HepG2 (cell line): ENCODE measurements around the gene DOC2A. TPM values are rescaled to one million over a fixed set of nuclear protein-coding genes. Genes with fewer than 3 reads are reported as not detected.
A peak's percentile ranks its signal among the peaks of the same experiment; 100 is the strongest.

Experiments used
- CHCHD3 ChIP-seq: sonication (generic); formaldehyde crosslinking; IDR thresholded peaks from 2 replicates; pipeline ENCODE4 v1.8.0; 2022; ENCODE audit warnings: mild to moderate bottlenecking, missing genetic modification reagents, moderate library complexity
- CREBL2 ChIP-seq: sonication (generic); formaldehyde crosslinking; IDR thresholded peaks from 2 replicates; pipeline ENCODE4 v1.8.1; 2023; ENCODE audit warnings: missing genetic modification reagents, mild to moderate bottlenecking, borderline replicate concordance
- DNMT3B ChIP-seq: conservative IDR thresholded peaks from 2 replicates; pipeline ENCODE4 v1.6.1; 2016; ENCODE audit warnings: missing biosample characterization, control low read depth
- HMG20B ChIP-seq: conservative IDR thresholded peaks from 2 replicates; pipeline ENCODE4 v1.6.1; 2016; ENCODE audit warnings: missing genetic modification reagents, missing compliant biosample characterization
- KDM3A ChIP-seq: IDR thresholded peaks from 2 replicates; pipeline ENCODE4 v1.6.1; 2018; ENCODE audit warnings: low read depth, missing compliant biosample characterization
- KLF6 ChIP-seq: IDR thresholded peaks from 2 replicates; pipeline ENCODE4 v1.8.0; 2016; ENCODE audit warnings: missing biosample characterization, missing genetic modification reagents
- NCOA1 ChIP-seq: sonication (generic); formaldehyde crosslinking; IDR thresholded peaks from 2 replicates; pipeline ENCODE4 v1.9.0; 2021; ENCODE audit warnings: missing genetic modification reagents
- PHB2 ChIP-seq: fragments of 450-650 bp; IDR thresholded peaks from 2 replicates; pipeline ENCODE4 v1.6.1; 2018; ENCODE audit not compliant: partially characterized antibody
- POLR2AphosphoS2 ChIP-seq: IDR thresholded peaks from 2 replicates; pipeline ENCODE4 v1.6.1; 2011; ENCODE audit warnings: low read depth, low read length, improper control_type of control experiment
- PRDM15 ChIP-seq: sonication (generic); formaldehyde crosslinking; IDR thresholded peaks from 2 replicates; pipeline ENCODE4 v1.4.0; 2020; ENCODE audit warnings: missing genetic modification reagents
- RFX5 ChIP-seq: IDR thresholded peaks from 2 replicates; pipeline ENCODE4 v1.6.1; 2011; ENCODE audit warnings: low read depth, low read length, improper control_type of control experiment
- SMAD9 ChIP-seq: sonication (generic); formaldehyde crosslinking; IDR thresholded peaks from 2 replicates; pipeline ENCODE4 v1.5.1; 2020; ENCODE audit warnings: mild to moderate bottlenecking, missing genetic modification reagents
- ZFP90 ChIP-seq: sonication (generic); formaldehyde crosslinking; IDR thresholded peaks from 2 replicates; pipeline ENCODE4 v1.8.0; 2022; ENCODE audit warnings: missing genetic modification reagents, mild to moderate bottlenecking, inconsistent platforms, borderline replicate concordance
- ZKSCAN5 ChIP-seq: sonication (generic); formaldehyde crosslinking; IDR thresholded peaks from 2 replicates; pipeline ENCODE4 v1.5.1; 2020; ENCODE audit warnings: mild to moderate bottlenecking, missing genetic modification reagents
- ZMYM2 ChIP-seq: sonication (generic); formaldehyde crosslinking; IDR thresholded peaks from 2 replicates; pipeline ENCODE4 v1.8.0; 2022; ENCODE audit warnings: mild to moderate bottlenecking, missing genetic modification reagents
- ZNF225 ChIP-seq: sonication (generic); formaldehyde crosslinking; IDR thresholded peaks from 2 replicates; pipeline ENCODE4 v1.4.0; 2020; ENCODE audit warnings: mild to moderate bottlenecking, missing genetic modification reagents
- ZNF333 ChIP-seq: sonication (generic); formaldehyde crosslinking; IDR thresholded peaks from 2 replicates; pipeline ENCODE4 v1.4.0; 2020; ENCODE audit warnings: mild to moderate bottlenecking, missing genetic modification reagents, borderline replicate concordance
- ZNF446 ChIP-seq: sonication (generic); formaldehyde crosslinking; IDR thresholded peaks from 2 replicates; pipeline ENCODE4 v1.5.0; 2020; ENCODE audit warnings: mild to moderate bottlenecking, missing genetic modification reagents
- ZNF557 ChIP-seq: sonication (generic); formaldehyde crosslinking; IDR thresholded peaks from 2 replicates; pipeline ENCODE4 v1.4.0; 2020; ENCODE audit warnings: missing genetic modification reagents
- ZNF710 ChIP-seq: sonication (generic); formaldehyde crosslinking; IDR thresholded peaks from 2 replicates; pipeline ENCODE4 v1.5.0; 2020; ENCODE audit warnings: mild to moderate bottlenecking, missing genetic modification reagents, borderline replicate concordance
- ZNF737 ChIP-seq: sonication (generic); formaldehyde crosslinking; IDR thresholded peaks from 2 replicates; pipeline ENCODE4 v1.5.0; 2020; ENCODE audit warnings: missing genetic modification reagents, mild to moderate bottlenecking, borderline replicate concordance
- ZXDC ChIP-seq: sonication (generic); formaldehyde crosslinking; IDR thresholded peaks from 2 replicates; pipeline ENCODE4 v1.5.0; 2020; ENCODE audit warnings: mild to moderate bottlenecking, missing genetic modification reagents
- polyA plus RNA-seq, 8 experiments: library from polyadenylated mRNA; depleted of rRNA in 3 of 8; stranded (reverse) in 7 of 8; unstranded in 1 of 8; fragments of >200 nt; fragmentation: Illumina TruSeq in 4 of 8; extraction: Trizol in 4 of 8; gene quantifications; 2 replicates each; pipeline versions ENCODE4 v1.2.1 to v1.2.3, GENCODE V29; 2011 to 2016; ENCODE audit warnings: low read depth in 4 of 8, missing spikeins in 1 of 8, mixed read lengths in 1 of 8; ENCODE audit not compliant: insufficient read depth in 1 of 8
- total RNA-seq, 5 experiments: library from RNA; depleted of rRNA; stranded (reverse); fragments of >200 nt; fragmentation: Illumina TruSeq; extraction: Trizol; gene quantifications; 2 replicates each; pipeline ENCODE4 v1.2.3, GENCODE V29; 2016; ENCODE audit warnings: low read depth in 1 of 5

Gene DOC2A
- total and polyA plus RNA-seq, 2 of the 13 experiments (the other 11 are each of a cell fraction or from before 2014, with no cell fraction given): 0.15 to 0.55 TPM

GRCh38 chr16:30052671-30053372 is 42.0 kb upstream of the DOC2A start (continued):
- TF ChIP-seq POLR2AphosphoS2: no peak
- TF ChIP-seq KLF6: 0 out of 2 replicates have a peak, but pooled peaks have one; percentile 68
- 0 out of 2 replicates have a peak, but pooled peaks have one; percentile 71 for TF ChIP-seq ZNF446
- TF ChIP-seq ZMYM2 (CRISPR knock-in tag): peak; percentile 94
- no peak; the same call in 1 of the 2 replicates for TF ChIP-seq ZNF333 (CRISPR knock-in tag)
- TF ChIP-seq CHCHD3 (CRISPR knock-in tag): peak; percentile 85; the same call in 1 of the 2 replicates
- TF ChIP-seq ZXDC (CRISPR knock-in tag): peak; percentile 83; the same call in 1 of the 2 replicates
- peak; percentile 96 for TF ChIP-seq KDM3A (CRISPR knock-in tag)
- TF ChIP-seq CREBL2 (CRISPR knock-in tag): peak; percentile 90; the same call in 1 of the 2 replicates
- TF ChIP-seq NCOA1 (CRISPR knock-in tag): peak; percentile 93
- peak; percentile 73 for TF ChIP-seq HMG20B (CRISPR knock-in tag)
- no peak for TF ChIP-seq DNMT3B (CRISPR knock-in tag)
- TF ChIP-seq ZFP90: peak; percentile 98
- peak; percentile 80 for TF ChIP-seq RFX5
- TF ChIP-seq ZKSCAN5 (CRISPR knock-in tag): no peak
- TF ChIP-seq PRDM15 (CRISPR knock-in tag): peak; percentile 27; the same call in 1 of the 2 replicates
- no peak; the same call in none of the 2 replicates for TF ChIP-seq ZNF225 (CRISPR knock-in tag)
- no peak for TF ChIP-seq PHB2
- TF ChIP-seq ZNF737: no peak
- peak; percentile 93; the same call in 1 of the 2 replicates for TF ChIP-seq ZNF557
- TF ChIP-seq ZNF710 (CRISPR knock-in tag): peak; percentile 78
- peak; percentile 92; the same call in 1 of the 2 replicates for TF ChIP-seq SMAD9 (CRISPR knock-in tag)
